Endothelial cell of hepatic sinusoid (primary cell): ENCODE data around the gene ZNF383.
"Not testable (repeated sequence)": the region's sequence is repeated elsewhere in the genome, so short reads cannot be mapped to it uniquely, and the experiment has no call there.

Experiments
- in situ Hi-C: cut with HindIII; loops from 2 replicates; pipeline ENCODE4 v1.10.0; 2017; ENCODE audit warnings: low sequenced_read_pairs

The ZNF383 gene

DNA sequence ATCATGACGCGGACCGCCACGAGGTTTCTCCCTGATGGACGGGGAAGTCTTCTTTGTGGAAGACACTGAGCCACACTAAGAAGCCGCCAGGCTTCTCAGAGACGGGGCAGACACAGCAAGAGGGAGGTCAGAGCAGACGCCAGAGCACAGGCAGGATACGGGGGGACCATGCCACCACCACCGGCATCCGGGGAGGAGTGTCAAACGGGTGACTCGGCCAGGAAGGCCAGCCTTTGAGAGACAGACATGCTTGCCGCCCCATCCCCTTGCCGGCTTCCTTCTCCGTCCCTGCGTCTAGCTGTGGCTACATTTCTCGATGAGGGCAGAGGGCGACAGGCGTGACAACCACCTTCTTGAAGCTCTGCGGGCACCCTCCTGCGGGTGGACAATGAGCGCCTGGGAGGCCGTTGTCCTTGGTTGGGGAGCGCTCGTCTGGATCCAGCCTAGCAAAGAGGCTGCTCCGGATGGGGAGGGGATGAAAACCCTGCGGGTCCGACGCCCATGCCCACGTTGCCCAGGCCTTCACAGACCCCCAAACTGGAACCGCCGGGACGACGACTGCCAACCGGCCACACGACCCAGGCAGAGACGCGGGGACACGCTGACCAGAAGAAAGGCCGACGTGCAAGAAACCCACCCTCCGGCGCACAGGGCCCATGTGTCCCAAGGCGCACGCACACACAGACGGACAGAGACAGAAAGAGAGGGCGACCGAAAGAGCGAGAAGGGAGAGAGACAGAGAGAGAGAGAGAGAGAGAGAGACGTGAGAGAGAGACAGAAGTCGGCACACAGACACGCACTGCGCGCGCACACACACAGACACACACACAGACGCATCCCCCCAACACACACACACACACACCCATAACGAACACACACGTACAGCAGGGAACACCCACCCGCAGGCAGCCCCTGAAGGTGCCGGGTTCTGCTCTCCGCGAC is 75.3 kb downstream of the ZNF383 start:
- in situ Hi-C loops, result not testable (repeated sequence)

- in situ Hi-C loops, result not testable (repeated sequence)
Measured at GRCh38 chr19:37294246-37294645, 76.2 kb downstream of the ZNF383 start.
